G401.6 (cell line): ENCODE results near the gene ELAVL2.

ENCODE experiments used
- FAIRE-seq: peaks from 2 replicates; lab custom pipeline; 2012; peaks lifted over from hg19 to GRCh38; lab: Jason Lieb, UNC

ELAVL2 gene

DNA sequence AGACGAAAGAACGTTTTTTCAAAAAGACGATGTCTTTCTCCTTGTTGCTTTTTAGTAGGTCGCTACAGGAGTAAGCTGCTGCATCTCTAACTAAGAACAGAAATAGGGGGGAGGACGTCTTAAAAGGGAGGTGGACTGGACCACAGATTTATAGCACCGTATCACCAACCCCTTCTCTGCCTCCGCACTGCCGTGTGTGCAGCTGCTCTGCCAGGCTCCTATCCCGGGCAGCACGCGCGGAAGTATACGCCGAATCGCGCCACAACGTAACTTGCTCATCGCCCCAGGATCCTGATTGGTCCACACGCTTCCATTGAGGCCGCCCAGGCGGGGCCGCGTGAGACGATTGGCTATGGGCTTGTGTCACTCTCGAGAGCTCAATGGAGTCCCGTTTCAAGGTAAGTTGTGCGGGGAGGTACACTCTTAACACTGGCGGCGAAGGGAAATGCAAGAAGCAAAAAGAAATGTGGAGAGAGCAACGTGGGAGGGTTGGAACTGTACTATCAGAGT, at the start of gene ELAVL2:
TSS of gene ELAVL2 (minus strand) at position 121 of the 510 bp plus-strand sequence. CDS start 64,006 bp downstream, outside the sequence.
- FAIRE-seq: no peak

GRCh38 chr9:23858234-23858633, 32.2 kb upstream of the ELAVL2 start:
- FAIRE-seq: no peak

DNA sequence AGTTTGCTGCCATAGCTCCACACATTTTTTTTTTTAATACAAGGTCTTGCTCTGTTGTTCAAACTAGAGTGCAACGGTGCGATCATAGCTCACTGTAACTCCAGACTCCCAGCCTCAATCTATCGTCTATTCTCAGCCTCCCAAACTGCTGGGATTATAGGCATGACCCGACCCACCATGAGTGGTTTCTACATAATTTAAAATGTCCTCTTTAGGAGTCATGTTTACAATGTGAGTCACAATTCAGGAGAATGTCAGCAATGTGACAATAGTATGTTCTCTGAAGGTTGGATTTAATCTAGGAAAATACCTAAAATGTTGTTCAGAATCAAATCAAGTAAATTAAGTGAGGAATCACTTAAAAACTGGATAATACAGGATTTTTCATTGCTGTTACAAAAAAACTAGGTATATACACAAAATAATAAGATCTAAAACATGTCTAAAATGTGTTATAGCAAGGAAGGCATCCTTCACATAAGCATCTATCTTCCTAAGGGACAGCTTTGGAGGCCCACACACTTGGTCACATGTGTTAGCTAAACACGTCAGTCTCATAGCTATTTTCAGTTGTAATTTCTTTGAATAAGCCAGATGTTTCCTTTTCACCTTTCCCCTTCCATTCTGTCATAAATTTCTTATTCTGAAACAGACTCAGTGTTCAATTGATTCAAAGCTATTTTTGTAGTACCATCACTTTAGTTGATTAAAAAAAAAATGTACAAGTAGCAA, 30.0 kb upstream of the ELAVL2 start:
- no peak for FAIRE-seq

- FAIRE-seq: no peak
These were observed 24.9 kb upstream of the ELAVL2 start for GRCh38 chr9:23850690-23851629.

DNA sequence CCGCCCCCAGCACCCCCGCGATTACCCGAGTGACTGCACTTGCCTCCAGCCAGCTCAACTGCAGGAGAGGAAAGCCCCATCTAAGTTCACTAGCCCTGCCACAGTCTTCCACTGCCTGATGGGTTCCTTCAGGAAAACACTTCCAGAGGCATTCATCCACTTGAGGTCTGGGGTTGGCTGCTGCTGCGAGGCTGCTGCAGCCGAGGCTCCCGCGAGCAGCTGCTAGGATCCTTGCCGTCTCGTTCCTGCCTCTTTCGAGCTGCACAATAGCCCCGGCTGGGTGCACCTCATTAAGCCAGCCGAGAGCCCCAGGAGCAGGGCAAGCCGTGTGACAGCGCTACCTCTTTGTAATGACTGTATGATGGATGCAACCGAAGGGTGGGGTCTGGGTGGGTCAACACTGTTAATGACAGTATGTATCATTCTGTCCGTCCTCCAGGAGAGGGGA, 24.2 kb upstream of the ELAVL2 start:
- no peak for FAIRE-seq

GRCh38 chr9:23849379-23850035, 23.5 kb upstream of the ELAVL2 start:
- no peak for FAIRE-seq

- no peak for FAIRE-seq
These were observed 16.6 kb upstream of the ELAVL2 start for GRCh38 chr9:23842565-23843129.

- no peak for FAIRE-seq
These were observed 15.3 kb upstream of the ELAVL2 start for GRCh38 chr9:23841304-23841703.

GRCh38 chr9:23837038-23837437, 11.0 kb upstream of the ELAVL2 start:
- FAIRE-seq: no peak

DNA sequence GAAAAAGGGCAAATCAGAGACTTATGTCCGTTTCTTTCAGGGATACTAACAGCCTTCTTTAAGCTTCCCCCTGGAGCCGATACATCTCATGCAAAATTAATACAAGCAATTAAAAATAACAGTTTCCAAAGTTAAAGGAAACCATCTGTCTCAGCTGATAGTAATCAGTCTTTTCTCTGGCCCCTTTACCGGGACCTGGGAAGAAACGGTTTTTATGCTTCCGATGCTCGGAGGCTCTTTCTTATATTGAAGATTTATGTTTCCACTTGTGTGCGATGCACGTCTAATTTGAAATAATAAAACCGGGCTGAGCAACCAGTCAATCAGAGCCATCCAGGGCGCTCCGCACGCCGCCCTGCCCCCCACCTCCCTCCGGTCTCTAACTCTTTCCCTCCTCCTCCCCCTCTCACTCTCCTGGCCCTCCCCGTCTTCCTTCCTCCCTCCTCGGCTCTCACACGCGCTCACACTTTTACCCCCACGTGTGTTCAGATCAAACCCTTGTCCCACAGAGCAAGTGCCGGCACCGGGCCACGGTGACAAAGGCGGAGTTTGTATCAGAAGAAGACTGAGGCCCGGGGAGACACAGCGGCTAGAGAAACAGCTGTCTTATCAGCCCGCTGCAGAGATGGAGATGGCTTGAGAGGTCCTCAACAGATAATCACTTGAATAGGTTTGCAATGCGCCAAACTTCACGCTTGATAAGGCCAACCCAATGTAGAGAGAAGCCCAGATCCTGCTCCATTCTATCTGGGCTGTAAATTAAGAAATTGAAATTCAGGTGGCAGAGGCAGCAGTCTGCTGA, 5.1 kb upstream of the ELAVL2 start:
- FAIRE-seq: no peak

DNA sequence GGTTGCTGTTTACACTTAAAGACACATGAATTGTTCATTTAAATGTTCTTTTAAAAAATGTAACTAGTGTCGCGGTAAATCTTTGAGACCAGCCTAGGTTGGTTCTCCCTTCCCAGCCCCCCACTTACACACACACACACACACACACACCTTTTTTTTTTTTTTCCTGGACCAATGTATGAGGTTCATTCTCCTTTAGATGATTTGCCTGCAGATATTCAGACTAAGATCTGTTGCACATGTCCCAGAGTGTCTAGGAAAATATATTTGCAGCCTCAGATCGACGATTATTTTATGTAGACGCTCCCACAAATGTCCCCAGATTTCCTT, 4.4 kb upstream of the ELAVL2 start:
- no peak for FAIRE-seq

DNA sequence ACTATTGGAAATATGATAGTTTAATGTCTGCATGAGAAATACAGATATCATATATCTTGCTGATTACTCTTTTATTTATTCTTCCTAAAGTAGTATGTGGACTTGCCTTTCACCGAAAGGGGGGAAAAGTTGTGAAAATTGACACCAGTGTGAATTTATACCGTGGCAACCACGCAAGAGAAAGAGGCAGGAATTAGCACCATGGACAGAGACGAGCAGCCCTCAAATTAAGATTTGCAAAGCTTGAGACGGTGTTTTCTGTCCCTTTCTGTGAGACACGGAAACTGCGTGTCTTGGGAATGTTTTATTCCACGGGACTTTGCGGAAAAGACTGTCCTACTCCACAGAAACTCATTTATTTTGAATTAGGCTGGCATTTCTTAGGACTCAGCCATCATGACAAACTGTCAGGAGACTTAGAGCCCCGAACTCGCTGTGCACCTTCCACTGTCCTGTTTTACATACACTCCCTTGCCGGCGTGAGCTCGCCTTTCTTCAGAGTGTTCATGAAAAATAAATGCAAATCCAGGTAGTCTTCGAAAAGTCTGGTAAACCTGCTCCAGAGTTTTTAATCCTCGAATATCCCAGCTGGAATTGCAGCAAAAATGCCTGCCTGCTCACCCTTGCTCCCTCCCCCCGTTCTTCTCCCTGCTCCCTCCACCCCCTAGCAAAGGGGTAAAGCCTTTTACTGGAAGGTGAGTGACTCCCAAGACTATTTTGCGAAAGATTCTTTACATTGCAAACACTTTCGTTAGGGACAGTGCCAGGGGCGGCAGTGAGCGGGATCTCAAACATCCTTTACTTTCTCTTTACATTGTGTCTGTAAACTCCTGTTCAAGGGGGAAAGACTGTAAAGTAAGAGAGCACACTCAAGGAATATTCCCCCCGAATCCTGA, 3.8 kb upstream of the ELAVL2 start:
- FAIRE-seq: no peak

GRCh38 chr9:23825700-23826099, 340 bp downstream of the ELAVL2 start:
- FAIRE-seq: no peak

- FAIRE-seq: no peak
These were observed 1.0 kb downstream of the ELAVL2 start for GRCh38 chr9:23824830-23825591.

- FAIRE-seq: no peak
These were observed 1.8 kb downstream of the ELAVL2 start for GRCh38 chr9:23823986-23824829.

- FAIRE-seq: no peak
These were observed 2.8 kb downstream of the ELAVL2 start for GRCh38 chr9:23823269-23823668.

GRCh38 chr9:23822261-23823169, 3.5 kb downstream of the ELAVL2 start:
- FAIRE-seq: no peak
